CD14-positive monocyte (primary cell): ENCODE data around the gene CEP83. TPM values are rescaled to one million over a fixed set of nuclear protein-coding genes. Genes with fewer than 3 reads are reported as not detected.

Experiments used
- DNase-seq, 3 donors: peaks; one replicate each; pipeline ENCODE4 v3.0.0-alpha.2; 2011 to 2022
- H2AFZ ChIP-seq: 2 replicates; pipeline ENCODE4 v1.6.0; 2012; ENCODE audit warnings: mild to moderate bottlenecking, low read depth, low read length, inconsistent platforms; ENCODE audit not compliant: insufficient read depth, poor library complexity, severe bottlenecking
- H3K27ac ChIP-seq, 2 donors: 1 replicate in 1 of 2; 2 replicates in 1 of 2; pipeline ENCODE4 v1.5.1; 2012 to 2013; ENCODE audit warnings: low read length in 2 of 2, control low read depth in 1 of 2, inconsistent platforms in 1 of 2, low read depth in 1 of 2, mild to moderate bottlenecking in 1 of 2
- H3K27me3 ChIP-seq, 2 donors: one replicate each; pipeline versions ENCODE4 v1.6.0 to v1.6.1; 2011 to 2013; ENCODE audit warnings: low read length in 2 of 2; ENCODE audit not compliant: control insufficient read depth in 2 of 2, insufficient read depth in 2 of 2
- H3K36me3 ChIP-seq, 2 donors: replicated peaks in 1 of 2; 1 replicate in 1 of 2; 2 replicates in 1 of 2; pipeline versions ENCODE4 v1.5.1 to v1.6.1; 2012 to 2013; ENCODE audit warnings: low read length in 2 of 2, control low read depth in 1 of 2, inconsistent platforms in 1 of 2, mild to moderate bottlenecking in 1 of 2; ENCODE audit not compliant: insufficient read depth in 2 of 2, control insufficient read depth in 1 of 2
- H3K4me1 ChIP-seq, 2 donors: 1 replicate in 1 of 2; 2 replicates in 1 of 2; pipeline versions ENCODE4 v1.5.1 to v1.6.1; 2012 to 2013; ENCODE audit warnings: low read length in 2 of 2, control low read depth in 1 of 2, inconsistent platforms in 1 of 2, mild to moderate bottlenecking in 1 of 2, moderate library complexity in 1 of 2; ENCODE audit not compliant: insufficient read depth in 2 of 2, control insufficient read depth in 1 of 2
- H3K4me2 ChIP-seq: replicated peaks from 2 replicates; pipeline ENCODE3; 2012; ENCODE audit warnings: low read length, moderate library complexity, mild to moderate bottlenecking; ENCODE audit not compliant: poor library complexity, severe bottlenecking; ENCODE audit errors: extremely low read depth
- H3K4me3 ChIP-seq, 3 experiments: fragments of 200-600 bp in 1 of 3; sonication (generic) in 1 of 3; replicated peaks in 1 of 3; 1 replicate in 2 of 3; 2 replicates in 1 of 3; pipeline ENCODE4 v1.5.1; 2011 to 2013; ENCODE audit warnings: low read length in 3 of 3, mild to moderate bottlenecking in 3 of 3, control low read depth in 2 of 3, low read depth in 2 of 3, inconsistent platforms in 1 of 3, moderate library complexity in 1 of 3
- H3K79me2 ChIP-seq: 2 replicates; pipeline ENCODE4 v1.6.0; 2012; ENCODE audit warnings: mild to moderate bottlenecking, control low read depth, inconsistent platforms, low read length, moderate library complexity; ENCODE audit not compliant: insufficient read depth
- H3K9ac ChIP-seq: 2 replicates; pipeline ENCODE4 v1.6.0; 2017; ENCODE audit warnings: low read length, mild to moderate bottlenecking; ENCODE audit not compliant: insufficient read depth, poor library complexity, severe bottlenecking
- H3K9me3 ChIP-seq, 2 donors: replicated peaks in 1 of 2; 1 replicate in 1 of 2; 2 replicates in 1 of 2; pipeline versions ENCODE4 v1.5.1 to v1.6.1; 2012 to 2013; ENCODE audit warnings: low read length in 2 of 2, control low read depth in 1 of 2; ENCODE audit not compliant: control insufficient read depth in 1 of 2, insufficient read depth in 1 of 2
- H4K20me1 ChIP-seq: 2 replicates; pipeline ENCODE4 v1.6.0; 2012; ENCODE audit warnings: mild to moderate bottlenecking, low read length, control low read depth, moderate library complexity; ENCODE audit not compliant: insufficient read depth
- H3K27ac Mint-ChIP-seq, 7 donors: one replicate each; pipeline ENCODE4 v1.8.0; 2020; ENCODE audit warnings: mild to moderate bottlenecking in 7 of 7, mixed read lengths in 7 of 7, moderate library complexity in 6 of 7, inconsistent platforms in 2 of 7
- H3K27me3 Mint-ChIP-seq, 3 donors: one replicate each; pipeline ENCODE4 v1.8.0; 2021 to 2022; ENCODE audit warnings: low read depth in 3 of 3, mild to moderate bottlenecking in 3 of 3, mixed read lengths in 3 of 3, moderate library complexity in 3 of 3, inconsistent platforms in 1 of 3
- H3K36me3 Mint-ChIP-seq, 2 donors: one replicate each; pipeline ENCODE4 v1.8.0; 2020; ENCODE audit warnings: mixed read lengths in 2 of 2, inconsistent platforms in 1 of 2, mild to moderate bottlenecking in 1 of 2
- H3K4me1 Mint-ChIP-seq: one replicate; pipeline ENCODE4 v1.8.0; 2020; ENCODE audit warnings: mild to moderate bottlenecking, mixed read lengths
- H3K4me3 Mint-ChIP-seq, 2 donors: one replicate each; pipeline ENCODE4 v1.8.0; 2020; ENCODE audit warnings: mild to moderate bottlenecking in 2 of 2, mixed read lengths in 2 of 2, moderate library complexity in 1 of 2
- H3K9me3 Mint-ChIP-seq, 7 donors: one replicate each; pipeline ENCODE4 v1.8.0; 2020 to 2022; ENCODE audit warnings: mixed read lengths in 7 of 7, mild to moderate bottlenecking in 6 of 7, moderate library complexity in 6 of 7, inconsistent platforms in 2 of 7
- WGBS: methylation state at CpG from one replicate; pipeline ENCODE4 v1.1.5; 2013; ENCODE audit warnings: missing lambda C conversion rate; ENCODE audit not compliant: insufficient coverage; 5-methylcytosine and 5-hydroxymethylcytosine counted together
- intact Hi-C, 2 donors: fragments of 100-400 bp; cut with micrococcal nuclease; formaldehyde crosslinking; loops; one replicate each; pipeline versions ENCODE4 v1.15.0 to v1.15.1; 2023
- polyA plus RNA-seq, 3 donors: library from polyadenylated mRNA; depleted of rRNA in 1 of 3; unstranded in 2 of 3; stranded (reverse) in 1 of 3; fragments of 300-500 nt in 2 of 3; fragments of >200 nt in 1 of 3; fragmentation: Illumina TruSeq in 2 of 3; gene quantifications; 1 replicate in 2 of 3; 2 replicates in 1 of 3; pipeline ENCODE4 v1.2.3, GENCODE V29; 2012 to 2021
- TF ChIP-seq, protein P1 (sequence below): fragments of 200-600 bp; IDR thresholded peaks from one replicate; pipeline ENCODE4 v1.8.0; 2022; ENCODE audit warnings: antibody characterized with exemption, mild to moderate bottlenecking

The CEP83 gene
- polyA plus RNA-seq, 3 donors = 0.73 to 3.1 (median 1.0) TPM

DNA sequence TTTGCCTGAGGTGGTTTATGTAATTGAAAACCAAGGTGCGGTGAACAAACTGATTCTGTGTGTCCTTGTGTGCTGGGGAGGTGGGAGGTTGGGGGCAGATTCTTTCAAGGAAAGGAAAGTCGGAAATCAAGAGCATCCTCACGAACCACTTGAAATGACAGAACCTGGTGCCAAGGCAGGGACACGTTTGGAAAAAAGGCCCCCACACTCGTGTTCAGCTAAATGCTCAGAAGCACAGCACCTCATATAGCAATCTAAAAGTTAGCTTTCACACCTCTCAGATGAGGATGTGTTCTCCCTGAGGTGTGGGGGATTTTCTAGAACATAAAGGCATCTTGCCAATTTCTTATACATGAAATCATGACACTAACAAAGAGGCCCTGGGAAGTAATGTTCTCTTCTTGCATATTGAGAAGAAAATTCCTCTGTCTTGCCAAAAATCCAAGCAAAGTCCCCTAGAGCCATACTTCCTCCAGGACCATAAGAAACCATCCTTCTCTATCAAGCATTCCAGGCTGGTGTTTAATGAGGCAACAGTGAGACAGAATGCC is 191.7 kb downstream of the CEP83 start:
- intact Hi-C loops = loop anchor here (2.0 to 10.0 kb wide), 3 partner anchors 27 to 123 kb away; partner anchors contain the start of gene PLXNC1 (in 1 of the 2)
- Mint-ChIP-seq H3K36me3 (peaks cover 59 to 71% of the 10 kb centered on the region in 2 donors), H3K9me3 (peaks cover 0 to 4% (median 0%) of the 10 kb centered on the region in 7 donors), H3K27me3 (no peaks in the 10 kb centered on the region), H3K4me1 (peaks cover 70% of the 10 kb centered on the region), H3K27ac (peak overlapping the region; percentile 81 to 92 (median 88)), H3K4me3 (no peak overlapping the region)
- Histone ChIP-seq H3K27ac (peak overlapping the region; percentile 46 to 61), H3K4me3 (peak overlapping the region in 1 of 3 experiments; percentile 7), H3K36me3 (peaks cover 13 to 50% of the 10 kb centered on the region in 2 donors), H3K4me1 (peaks cover 62 to 72% of the 10 kb centered on the region in 2 donors), H4K20me1 (no peaks in the 10 kb centered on the region), H3K27me3 (no peaks in the 10 kb centered on the region), H3K9me3 (no peaks in the 10 kb centered on the region), H3K4me2 (peak overlapping the region; percentile 34), H3K9ac (no peak overlapping the region), H3K79me2 (no peaks in the 10 kb centered on the region), H2AFZ (no peak overlapping the region)
- 63% methylated on average over 1 of the region's 5 CpGs for WGBS
- no peak for DNase-seq
- TF ChIP-seq, protein P1, sequence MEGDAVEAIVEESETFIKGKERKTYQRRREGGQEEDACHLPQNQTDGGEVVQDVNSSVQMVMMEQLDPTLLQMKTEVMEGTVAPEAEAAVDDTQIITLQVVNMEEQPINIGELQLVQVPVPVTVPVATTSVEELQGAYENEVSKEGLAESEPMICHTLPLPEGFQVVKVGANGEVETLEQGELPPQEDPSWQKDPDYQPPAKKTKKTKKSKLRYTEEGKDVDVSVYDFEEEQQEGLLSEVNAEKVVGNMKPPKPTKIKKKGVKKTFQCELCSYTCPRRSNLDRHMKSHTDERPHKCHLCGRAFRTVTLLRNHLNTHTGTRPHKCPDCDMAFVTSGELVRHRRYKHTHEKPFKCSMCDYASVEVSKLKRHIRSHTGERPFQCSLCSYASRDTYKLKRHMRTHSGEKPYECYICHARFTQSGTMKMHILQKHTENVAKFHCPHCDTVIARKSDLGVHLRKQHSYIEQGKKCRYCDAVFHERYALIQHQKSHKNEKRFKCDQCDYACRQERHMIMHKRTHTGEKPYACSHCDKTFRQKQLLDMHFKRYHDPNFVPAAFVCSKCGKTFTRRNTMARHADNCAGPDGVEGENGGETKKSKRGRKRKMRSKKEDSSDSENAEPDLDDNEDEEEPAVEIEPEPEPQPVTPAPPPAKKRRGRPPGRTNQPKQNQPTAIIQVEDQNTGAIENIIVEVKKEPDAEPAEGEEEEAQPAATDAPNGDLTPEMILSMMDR = no peak

DNA sequence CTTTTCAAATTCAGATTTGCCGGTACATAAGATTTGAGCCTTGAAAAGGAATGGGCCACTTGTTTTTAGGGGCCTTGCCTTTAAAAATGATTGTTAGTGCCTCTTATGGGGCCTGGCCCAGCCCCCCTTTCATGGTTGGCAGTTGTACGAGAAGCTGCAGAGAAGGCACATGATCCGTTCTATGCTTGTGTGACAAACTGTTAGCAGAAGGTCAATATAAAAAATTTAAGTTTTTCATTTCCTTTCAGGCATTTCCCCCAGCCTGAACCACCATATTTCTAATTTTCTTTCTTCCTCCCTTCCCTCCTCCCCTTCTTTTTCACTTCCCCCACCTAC is 192.2 kb downstream of the CEP83 start:
- H3K27ac Mint-ChIP-seq = peak overlapping the region; percentile 81 to 92 (median 88)
- H3K4me3 Mint-ChIP-seq = peak overlapping the region in 1 of 2 donors; percentile 68
- H3K9me3 ChIP-seq = no peaks in the 10 kb centered on the region
- H4K20me1 ChIP-seq = no peaks in the 10 kb centered on the region
- H3K9ac ChIP-seq = no peak overlapping the region
- peaks cover 13 to 45% of the 10 kb centered on the region in 2 donors for H3K36me3 ChIP-seq
- H3K4me1 Mint-ChIP-seq = peaks cover 73% of the 10 kb centered on the region
- H3K36me3 Mint-ChIP-seq = peaks cover 55 to 67% of the 10 kb centered on the region in 2 donors
- no CpG with 5 or more reads among the region's 3 CpGs for WGBS
- H3K27ac ChIP-seq = peak overlapping the region; percentile 46 to 61
- no peaks in the 10 kb centered on the region for H3K27me3 ChIP-seq
- H2AFZ ChIP-seq = no peak overlapping the region
- DNase-seq = no peak
- intact Hi-C loops = loop anchor here (2.0 to 10.0 kb wide), 3 partner anchors 27 to 123 kb away; partner anchors contain the start of gene PLXNC1 (in 1 of the 2)
- H3K4me3 ChIP-seq = peak overlapping the region in 1 of 3 experiments; percentile 7
- no peaks in the 10 kb centered on the region for H3K27me3 Mint-ChIP-seq
- peaks cover 0 to 4% (median 0%) of the 10 kb centered on the region in 7 donors for H3K9me3 Mint-ChIP-seq
- no peaks in the 10 kb centered on the region for H3K79me2 ChIP-seq
- TF ChIP-seq, protein P1 = no peak
- peak overlapping the region; percentile 34 for H3K4me2 ChIP-seq
- H3K4me1 ChIP-seq = peaks cover 67 to 77% of the 10 kb centered on the region in 2 donors
